GM13976 (cell line): ENCODE data around the gene HDLBP.

Source experiments
- DNase-seq: peaks from one replicate; pipeline ENCODE4 v3.0.0; 2012; ENCODE audit warnings: low spot score
- CTCF ChIP-seq: IDR thresholded peaks from 2 replicates; pipeline ENCODE4 v1.5.1; 2012; ENCODE audit warnings: borderline replicate concordance, mild to moderate bottlenecking; ENCODE audit not compliant: insufficient read depth; ENCODE audit errors: extremely low read depth, missing control alignments, control extremely low read depth
- in situ Hi-C: fragments of 300-500 bp; cut with MboI; formaldehyde crosslinking; loops from one replicate; pipeline ENCODE4 v1.12.0; 2022; ENCODE audit warnings: low sequenced_read_pairs, mixed read lengths, inconsistent platforms; ENCODE audit not compliant: unreplicated experiment

HDLBP gene

GRCh38 chr2:241272303-241273209 is 42.9 kb downstream of the HDLBP start:
- in situ Hi-C loops, result no loop called here
- DNase-seq, result peak; percentile 86
- no peak for TF ChIP-seq CTCF

GRCh38 chr2:241271706-241272302 is 43.7 kb downstream of the HDLBP start:
- in situ Hi-C loops, result no loop called here
- TF ChIP-seq CTCF, result no peak
- DNase-seq, result peak; percentile 75

GRCh38 chr2:241270531-241270930 is 44.9 kb downstream of the HDLBP start:
- DNase-seq, result no peak
- TF ChIP-seq CTCF, result no peak
- in situ Hi-C loops, result no loop called here

- TF ChIP-seq CTCF, result no peak
- in situ Hi-C loops, result no loop called here
- DNase-seq, result no peak
Observed at GRCh38 chr2:241269707-241270520, 45.6 kb downstream of the HDLBP start.

GRCh38 chr2:241268716-241269445 is 46.6 kb downstream of the HDLBP start:
- in situ Hi-C loops, result no loop called here
- DNase-seq, result no peak
- no peak for TF ChIP-seq CTCF

GRCh38 chr2:241268306-241268705 is 47.2 kb downstream of the HDLBP start:
- DNase-seq, result no peak
- TF ChIP-seq CTCF, result no peak
- in situ Hi-C loops, result no loop called here
